GM12872 (cell line): ENCODE data around the gene APBB2.

Source experiments
- CTCF ChIP-seq: IDR thresholded peaks from 3 replicates; pipeline ENCODE4 v1.5.1; 2011; ENCODE audit warnings: low read depth, mild to moderate bottlenecking, low read length, moderate library complexity; ENCODE audit not compliant: insufficient read depth

The APBB2 gene

GRCh38 chr4:41215969-41216293, 1.6 kb upstream of the APBB2 start:
- TF ChIP-seq CTCF, result no peak

GRCh38 chr4:41215155-41215554, 813 bp upstream of the APBB2 start:
- TF ChIP-seq CTCF, result no peak

- no peak for TF ChIP-seq CTCF
Measured at GRCh38 chr4:41214825-41215146, 444 bp upstream of the APBB2 start.

GRCh38 chr4:41213625-41214135, 662 bp downstream of the APBB2 start:
- TF ChIP-seq CTCF, result no peak

- TF ChIP-seq CTCF, result peak; percentile 69
Measured at GRCh38 chr4:41212616-41213203, 1.6 kb downstream of the APBB2 start.

- TF ChIP-seq CTCF, result no peak
Measured at GRCh38 chr4:41211951-41212615, 2.3 kb downstream of the APBB2 start.

- no peak for TF ChIP-seq CTCF
Measured at GRCh38 chr4:41209901-41210300, 4.4 kb downstream of the APBB2 start.

GRCh38 chr4:41209187-41209586, 5.2 kb downstream of the APBB2 start:
- TF ChIP-seq CTCF, result no peak
